ENCODE measurements around the gene KCTD13.
A peak's percentile ranks its signal among the peaks of the same experiment; 100 is the strongest.
"Not testable (repeated sequence)": the region's sequence is repeated elsewhere in the genome, so short reads cannot be mapped to it uniquely, and the experiment has no call there.

Gene KCTD13

GRCh38 chr16:29906520-29907244 is 19.3 kb downstream of the KCTD13 start:
- DNase-seq (ENCODE audit: low read depth): no peak

- DNase-seq (ENCODE audit: low read depth): no peak
These were observed 20.4 kb downstream of the KCTD13 start for GRCh38 chr16:29905668-29906067.

DNA sequence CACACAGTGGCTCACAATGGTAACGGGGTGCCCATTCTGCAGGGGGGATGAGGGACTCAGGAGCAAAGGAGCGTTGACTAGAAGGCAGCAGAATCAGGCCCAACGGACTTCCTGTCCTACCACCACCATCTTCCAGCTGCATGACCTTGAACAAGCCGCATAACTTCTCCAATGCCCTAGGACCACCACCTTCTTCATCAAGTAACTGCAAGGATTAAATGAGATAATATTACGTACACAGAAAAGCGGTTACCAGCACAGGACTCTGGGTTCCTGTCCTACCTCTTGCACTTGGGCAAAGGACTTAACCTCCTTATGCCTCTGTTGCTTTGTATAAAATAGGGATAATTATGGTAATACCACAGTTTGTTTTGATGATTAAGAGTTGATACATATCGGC is 21.1 kb downstream of the KCTD13 start:
- DNase-seq (ENCODE audit: low read depth): no peak

DNA sequence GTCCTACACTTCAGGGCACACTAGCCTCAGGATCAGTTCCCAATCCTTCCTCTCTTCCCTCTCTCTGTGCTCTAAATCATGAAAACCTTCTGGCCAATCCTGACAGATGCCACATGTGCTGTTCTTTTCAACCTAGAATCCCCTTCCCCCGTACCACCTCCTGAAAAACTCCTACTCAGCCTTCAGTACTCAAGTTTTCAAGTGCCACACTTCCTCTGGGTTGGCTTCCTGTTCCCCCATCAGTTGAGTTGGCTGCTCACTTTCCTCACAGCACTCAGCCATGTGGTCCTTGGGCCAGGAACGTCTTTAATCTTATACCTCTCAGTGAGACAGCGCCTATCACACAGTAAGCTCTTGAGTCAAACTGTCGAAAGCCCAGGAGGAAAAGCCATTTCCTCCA is 22.4 kb downstream of the KCTD13 start:
- no peak for DNase-seq (ENCODE audit: low read depth)

- DNase-seq (ENCODE audit: low read depth): no peak
These were observed 24.4 kb downstream of the KCTD13 start for GRCh38 chr16:29901607-29901945.

DNA sequence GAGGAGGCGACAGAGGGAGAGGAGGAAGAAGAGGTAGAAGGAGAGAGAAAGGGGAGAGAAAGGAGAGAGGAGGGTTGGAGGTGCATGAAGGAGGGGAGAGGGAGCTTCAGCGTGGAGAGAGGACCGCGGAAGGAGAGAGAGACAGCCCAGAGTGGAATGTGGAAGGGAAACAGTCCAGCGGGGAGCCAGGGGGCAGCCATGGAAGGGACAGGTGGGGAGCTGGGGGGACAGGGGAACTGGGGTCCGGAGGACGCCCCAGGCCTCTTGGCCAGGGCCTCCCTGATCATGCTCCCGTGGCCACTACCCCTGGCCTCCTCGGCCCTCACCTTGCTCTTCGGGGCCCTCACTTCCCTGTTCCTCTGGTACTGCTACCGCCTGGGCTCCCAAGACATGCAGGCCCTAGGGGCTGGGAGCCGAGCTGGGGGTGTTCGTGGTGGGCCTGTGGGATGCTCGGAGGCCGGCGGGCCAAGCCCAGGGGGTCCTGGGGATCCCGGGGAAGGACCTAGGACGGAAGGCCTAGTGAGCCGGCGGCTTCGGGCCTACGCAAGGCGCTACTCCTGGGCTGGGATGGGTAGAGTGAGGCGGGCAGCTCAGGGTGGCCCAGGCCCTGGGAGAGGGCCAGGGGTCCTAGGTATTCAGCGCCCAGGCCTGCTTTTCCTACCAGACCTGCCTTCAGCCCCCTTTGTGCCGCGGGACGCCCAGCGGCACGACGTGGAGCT is 25.0 kb downstream of the KCTD13 start:
- no peak for DNase-seq (ENCODE audit: low read depth)

DNA sequence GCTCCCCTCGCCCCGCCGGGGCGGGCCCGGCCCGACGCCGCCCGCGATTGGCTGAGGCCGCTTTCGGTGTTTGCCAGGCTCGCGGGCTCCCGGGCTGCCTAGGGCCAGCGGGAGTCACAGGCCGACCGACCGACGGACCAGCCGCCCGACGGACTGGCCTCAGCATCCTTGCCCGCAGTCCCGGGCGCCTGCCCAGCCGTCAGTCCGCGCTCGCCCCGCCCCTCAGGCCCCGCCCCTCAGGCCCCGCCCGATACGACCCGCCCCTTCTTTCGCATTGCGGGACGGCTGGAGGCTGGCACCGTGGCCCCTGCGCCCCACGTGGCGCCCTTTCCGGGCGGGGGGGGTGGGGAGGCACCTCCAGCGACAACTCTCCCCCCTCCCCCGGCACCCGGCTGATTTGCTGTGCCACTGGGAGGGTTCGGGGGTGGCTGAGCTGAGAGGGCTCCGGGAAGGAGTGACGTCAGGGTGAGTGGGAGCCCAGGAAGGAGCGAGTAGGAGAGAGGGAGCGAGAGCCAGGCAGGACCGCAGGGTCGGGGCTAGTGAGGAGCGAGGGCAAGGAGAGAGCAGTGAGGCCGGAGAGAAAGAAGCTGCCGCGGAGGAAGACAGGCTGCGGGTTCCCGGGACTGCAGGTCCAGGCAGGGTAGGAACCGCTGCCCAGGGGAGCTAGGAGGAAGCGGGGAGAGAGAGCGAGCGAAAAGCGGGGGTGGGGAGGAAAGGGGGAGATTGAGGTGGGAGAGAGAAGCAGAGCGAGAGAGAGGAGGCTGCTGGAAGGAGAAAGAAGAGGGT is 25.7 kb downstream of the KCTD13 start, which contains the start of gene ASPHD1:
Gene ASPHD1, plus strand, starts transcription at position 387 of the 786 bp plus-strand sequence. CDS start 484 bp downstream, outside the sequence.
- no peak for DNase-seq (ENCODE audit: low read depth)

DNA sequence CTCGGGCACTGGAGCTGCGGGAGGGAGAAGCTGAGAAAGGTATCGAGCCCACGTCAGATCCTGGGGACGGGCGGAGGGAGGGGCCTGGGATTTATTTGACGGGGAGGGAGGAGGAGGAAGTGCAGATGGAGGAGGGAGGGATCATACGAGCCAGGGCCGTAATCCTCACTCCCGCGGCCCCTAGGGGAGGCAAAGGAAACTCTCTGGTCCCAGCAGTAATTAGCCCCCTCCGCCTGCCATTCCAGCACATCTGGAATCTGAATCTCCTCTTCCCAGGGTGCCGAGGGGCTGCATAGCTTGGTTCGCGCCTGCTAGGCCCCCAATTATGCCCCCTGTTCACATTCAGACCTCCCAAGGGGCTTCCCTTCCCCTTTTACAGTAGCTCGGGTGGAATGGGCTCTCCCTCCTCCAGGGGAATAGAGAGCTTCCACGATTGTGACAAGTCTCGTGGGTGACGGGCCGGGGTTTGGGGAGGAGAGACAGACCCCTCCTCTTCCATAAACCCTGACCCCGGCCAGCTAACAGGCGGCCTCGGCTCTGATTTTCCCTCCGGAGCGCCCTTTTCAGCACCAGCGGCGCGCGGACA is 26.4 kb downstream of the KCTD13 start, which contains the start of gene SEZ6L2:
Gene SEZ6L2, minus strand, starts transcription at position 35 of the 586 bp plus-strand sequence. CDS start 531 bp downstream, outside the sequence.
- DNase-seq (ENCODE audit: low read depth): peak; percentile 75

DNA sequence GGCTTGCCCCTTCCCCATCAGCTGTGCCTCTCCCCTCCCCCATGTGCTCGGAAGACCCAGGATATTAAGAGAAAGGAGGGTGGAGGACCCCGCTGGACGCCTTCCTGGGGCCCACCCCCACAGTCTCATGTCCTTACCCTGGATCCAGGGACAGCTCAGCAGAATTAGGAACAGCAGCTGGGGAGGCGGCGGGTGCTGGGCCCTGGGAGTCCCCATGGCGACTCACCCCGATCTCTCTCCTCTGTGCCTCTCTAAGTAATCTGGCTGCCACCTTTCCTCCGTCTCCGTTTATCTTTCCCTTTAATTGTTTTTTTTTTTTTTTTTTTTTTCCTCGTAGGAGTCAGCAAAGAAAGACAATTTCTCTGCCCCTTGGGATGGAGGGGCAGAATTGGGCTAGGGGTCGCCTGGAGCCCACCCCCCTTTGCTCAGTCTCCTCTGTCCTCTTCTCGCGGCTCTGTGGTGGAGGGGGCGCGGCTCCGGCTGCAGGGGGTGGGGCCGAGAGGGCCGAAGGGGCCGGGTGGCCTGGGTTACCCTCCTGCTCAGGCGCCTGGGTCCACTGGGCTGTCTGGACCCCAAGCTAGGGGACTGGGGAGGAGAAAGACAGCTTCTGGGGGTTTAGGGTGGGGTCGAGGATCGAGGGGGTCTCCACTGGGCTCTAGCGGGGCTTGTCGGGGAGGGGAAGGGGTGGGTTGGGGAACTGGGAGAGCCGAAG is 27.1 kb downstream of the KCTD13 start:
- DNase-seq (ENCODE audit: low read depth): no peak

DNA sequence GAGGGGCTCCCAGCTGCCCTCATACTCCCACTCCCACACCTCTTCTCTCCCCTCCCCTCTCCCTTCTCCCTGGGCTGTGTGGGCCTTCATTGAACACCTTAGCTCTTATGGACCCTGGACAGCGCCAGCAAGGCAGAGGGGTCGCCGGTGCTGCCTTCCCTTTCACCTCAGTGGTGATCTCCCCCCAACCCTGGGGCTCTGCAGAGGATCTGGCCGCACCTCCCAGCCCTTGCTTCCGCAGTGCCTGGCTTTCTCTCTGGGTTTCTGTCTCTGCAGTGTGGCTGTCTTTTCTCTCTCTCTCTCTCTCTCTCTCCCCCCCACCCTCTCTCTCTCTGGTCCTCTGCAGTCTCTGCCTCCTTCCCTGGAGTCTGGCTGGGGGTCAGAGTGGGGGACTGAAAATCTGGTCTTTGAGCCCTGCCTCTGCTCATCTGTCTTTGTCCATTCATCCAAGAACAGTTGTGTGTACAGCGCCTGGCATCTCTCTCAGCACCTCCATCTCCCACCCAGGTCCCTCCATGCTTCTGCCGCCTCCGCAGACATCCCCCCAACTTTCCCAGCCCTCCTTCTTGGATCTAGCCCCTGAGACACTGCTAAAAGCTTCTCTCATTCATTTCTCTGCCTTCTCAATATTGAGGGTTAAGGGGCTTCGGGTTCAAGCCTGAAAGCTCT is 27.8 kb downstream of the KCTD13 start:
- DNase-seq (ENCODE audit: low read depth): no peak

- DNase-seq (ENCODE audit: low read depth): no peak
These were observed 28.7 kb downstream of the KCTD13 start for GRCh38 chr16:29897333-29897732.

DNA sequence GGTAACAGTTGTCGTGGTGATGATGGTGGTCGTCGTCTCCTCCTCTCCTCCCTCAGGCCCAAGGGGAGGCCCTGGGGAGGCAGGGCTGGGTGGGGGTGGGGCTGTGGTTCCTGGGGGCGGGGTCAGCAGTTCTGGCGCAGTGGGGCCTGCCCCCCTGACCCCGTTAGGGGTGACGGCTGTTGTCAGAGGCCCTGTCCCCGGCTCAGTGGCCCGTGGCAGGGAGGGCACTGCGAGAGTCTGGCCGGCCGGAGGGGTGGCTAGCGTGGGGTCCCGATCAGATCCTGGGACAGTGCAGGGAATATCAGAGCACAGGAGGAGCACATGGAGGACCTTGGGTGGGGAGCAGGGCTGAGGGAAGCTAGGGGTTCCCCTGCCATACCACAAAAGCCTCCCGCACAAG is 29.2 kb downstream of the KCTD13 start:
- DNase-seq (ENCODE audit: low read depth): no peak

GRCh38 chr16:29894352-29894751 is 31.7 kb downstream of the KCTD13 start:
- DNase-seq (ENCODE audit: low read depth): no peak

DNA sequence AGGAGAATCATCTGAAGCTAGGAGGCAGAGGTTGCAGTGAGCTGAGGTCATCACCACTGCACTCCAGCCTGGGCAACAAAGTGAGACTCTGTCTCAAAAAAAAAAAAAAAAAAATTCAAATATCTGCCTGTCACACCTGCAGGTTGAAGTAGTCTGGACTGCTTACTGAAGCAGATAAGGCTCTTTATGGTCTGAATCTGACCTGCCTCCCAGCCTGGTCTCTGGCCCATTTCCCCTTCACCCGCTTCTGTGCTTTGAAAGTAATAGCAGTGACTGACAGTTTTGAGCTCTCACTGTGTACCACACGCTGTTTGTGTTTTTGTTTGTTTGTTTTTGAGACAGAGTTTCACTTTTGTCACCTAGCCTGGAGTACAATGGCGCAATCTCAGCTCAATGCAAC is 32.5 kb downstream of the KCTD13 start:
- no peak for DNase-seq (ENCODE audit: low read depth)

- no peak for DNase-seq (ENCODE audit: low read depth)
These were observed 33.6 kb downstream of the KCTD13 start for GRCh38 chr16:29892458-29892813.

GRCh38 chr16:29891525-29892457 is 34.2 kb downstream of the KCTD13 start:
- DNase-seq (ENCODE audit: low read depth): no peak

DNA sequence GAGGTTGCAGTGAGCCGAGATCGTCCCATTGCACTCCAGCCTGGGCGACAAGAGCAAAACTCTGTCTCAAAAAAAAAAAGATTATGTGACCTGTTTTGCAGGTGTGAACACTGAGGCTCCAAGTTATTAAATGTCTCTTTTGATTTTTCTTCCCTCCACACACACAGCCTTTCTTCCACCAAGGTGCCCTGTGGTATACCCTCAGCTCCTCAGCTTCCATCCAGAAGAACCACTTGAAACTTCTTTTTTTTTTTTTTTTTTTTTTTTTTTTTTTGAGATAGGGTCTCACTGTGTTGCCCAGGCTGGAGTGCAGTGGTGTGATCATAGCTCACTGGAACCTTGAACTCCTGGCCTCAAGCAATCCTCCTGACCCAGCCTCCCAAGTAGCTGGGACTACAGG is 36.7 kb downstream of the KCTD13 start:
- not testable (repeated sequence) for DNase-seq (ENCODE audit: low read depth)

DNA sequence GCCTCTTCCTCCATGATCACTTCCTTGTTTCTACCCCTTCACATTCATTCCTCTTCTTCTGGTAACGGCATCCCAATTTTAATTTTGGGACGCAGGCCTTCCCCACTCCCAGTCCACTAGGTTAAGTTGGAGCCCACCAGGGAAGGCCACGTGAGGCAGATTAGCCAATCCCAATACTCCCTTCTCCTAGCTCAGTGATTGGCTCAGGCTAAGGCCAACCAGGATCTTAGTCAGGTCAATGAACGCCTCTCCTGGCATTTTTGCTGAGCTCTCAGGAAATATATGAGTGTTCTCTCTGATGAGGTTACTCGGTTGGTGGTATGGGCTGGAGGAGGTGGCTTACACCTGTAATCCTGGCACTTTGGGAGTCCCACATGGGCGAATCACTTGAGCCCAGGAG is 42.0 kb downstream of the KCTD13 start:
- DNase-seq (ENCODE audit: low read depth): no peak

DNA sequence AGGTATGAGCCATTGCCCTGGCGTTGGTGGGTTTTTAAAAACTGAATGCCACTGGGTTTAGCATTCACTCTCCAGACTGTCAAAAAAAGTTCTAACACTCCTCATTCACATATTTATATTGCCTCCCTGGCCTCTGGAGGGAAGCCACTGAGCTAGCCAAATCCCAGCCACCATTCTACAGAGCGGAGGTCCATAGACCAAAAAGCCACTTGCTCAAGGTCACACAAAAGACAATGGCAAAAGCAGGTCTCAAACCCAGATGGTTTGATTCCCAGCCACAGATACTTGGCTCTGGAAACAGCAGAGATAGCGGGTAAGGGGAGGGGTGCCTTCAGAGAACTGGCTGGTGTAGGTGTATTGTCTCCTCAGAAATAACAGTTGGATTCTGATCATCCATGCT is 45.0 kb downstream of the KCTD13 start:
- DNase-seq (ENCODE audit: low read depth): no peak

DNA sequence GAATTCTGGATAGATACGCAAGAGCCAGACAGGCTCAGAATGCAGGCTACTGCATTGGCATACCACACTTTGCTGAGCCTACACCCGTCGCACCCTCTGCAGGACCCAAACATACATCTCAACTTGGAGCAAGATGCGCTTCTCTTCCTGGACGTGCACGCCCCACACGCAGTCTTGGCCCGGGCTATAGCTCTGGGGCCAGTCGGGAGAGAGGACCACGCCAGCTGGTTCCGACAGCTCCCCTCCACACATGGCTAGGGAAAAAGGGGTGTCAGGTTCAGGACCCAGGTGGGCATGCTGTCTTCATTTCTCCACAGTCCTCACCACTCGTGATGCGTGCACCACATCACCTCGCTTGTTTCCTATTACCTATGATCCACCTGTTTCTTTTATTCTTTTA is 47.9 kb downstream of the KCTD13 start:
- DNase-seq (ENCODE audit: low read depth): no peak
